AG04449 (cell line): ENCODE data around the gene PFDN4.

ENCODE experiments used
- CTCF ChIA-PET: fragments of 350-600 bp; formaldehyde crosslinking; extraction: SDS; loops from one replicate; lab custom pipeline; 2021; ENCODE audit warnings: antibody characterized with exemption; lab: Yijun Ruan, JAX
- POLR2A ChIA-PET: fragments of 400-600, 350-600 bp; formaldehyde crosslinking; extraction: SDS; loops from one replicate; lab custom pipeline; 2020; ENCODE audit warnings: antibody characterized with exemption, inconsistent platforms; lab: Yijun Ruan, JAX
- DNase-seq: peaks from one replicate; pipeline ENCODE4 v3.0.0-alpha.2; 2010; ENCODE audit warnings: low read depth, low spot score
- H3K4me3 ChIP-seq: 2 replicates; pipeline ENCODE4 v1.5.1; 2011; ENCODE audit warnings: low read depth, mild to moderate bottlenecking, control low read depth, low read length
- TF ChIP-seq, protein P1 (sequence below): IDR thresholded peaks from one replicate; pipeline ENCODE4 v1.5.1; 2011; ENCODE audit warnings: mild to moderate bottlenecking, moderate library complexity, low read length, control low read depth, inconsistent platforms; ENCODE audit not compliant: insufficient read depth; ENCODE audit errors: missing control alignments

The PFDN4 gene, protein sequence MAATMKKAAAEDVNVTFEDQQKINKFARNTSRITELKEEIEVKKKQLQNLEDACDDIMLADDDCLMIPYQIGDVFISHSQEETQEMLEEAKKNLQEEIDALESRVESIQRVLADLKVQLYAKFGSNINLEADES

DNA sequence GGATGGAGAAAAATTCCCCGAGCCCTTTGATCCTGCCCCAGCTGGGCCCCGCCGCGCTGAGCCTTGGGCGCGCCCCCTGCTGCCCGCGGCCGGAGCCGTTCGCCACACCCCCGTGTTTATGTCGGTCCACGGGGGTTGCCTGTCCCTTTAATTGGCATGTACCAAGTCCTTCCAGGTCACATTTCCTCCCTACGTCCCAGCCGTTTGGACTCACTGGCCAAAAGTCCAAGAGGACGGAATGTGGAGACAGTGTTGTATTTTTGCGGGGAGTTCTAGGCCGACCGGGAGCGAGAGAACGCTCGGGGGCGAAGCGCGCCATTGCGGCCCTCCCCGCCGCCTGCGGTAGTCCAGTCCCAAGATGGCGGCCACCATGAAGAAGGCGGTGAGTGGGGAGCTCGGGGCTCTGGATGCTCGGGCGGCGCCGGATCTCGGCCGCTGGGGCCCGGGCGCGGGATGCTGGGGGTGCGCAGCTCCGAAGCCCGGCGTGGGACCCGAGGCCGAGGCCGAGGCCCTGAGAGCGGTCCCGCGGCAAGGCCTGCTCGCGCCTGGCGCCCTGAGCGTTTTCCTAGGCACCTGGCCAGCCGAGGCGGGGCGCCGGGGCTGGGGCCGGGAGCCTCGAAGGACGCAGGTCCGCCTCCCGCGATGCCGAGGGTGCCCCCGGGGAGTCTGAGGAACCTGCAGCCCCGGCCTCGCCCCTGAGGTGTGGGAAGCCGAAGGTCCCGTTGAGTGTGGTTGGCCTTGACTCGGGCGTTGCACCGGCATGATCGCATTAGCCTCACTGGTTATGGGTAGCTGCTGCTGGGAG lies at the start of gene PFDN4:
TSS of gene PFDN4 (plus strand) at position 345 of the 805 bp plus-strand sequence. CDS start at position 359, 14 bp downstream.
- POLR2A ChIA-PET = no interaction called here

DNA sequence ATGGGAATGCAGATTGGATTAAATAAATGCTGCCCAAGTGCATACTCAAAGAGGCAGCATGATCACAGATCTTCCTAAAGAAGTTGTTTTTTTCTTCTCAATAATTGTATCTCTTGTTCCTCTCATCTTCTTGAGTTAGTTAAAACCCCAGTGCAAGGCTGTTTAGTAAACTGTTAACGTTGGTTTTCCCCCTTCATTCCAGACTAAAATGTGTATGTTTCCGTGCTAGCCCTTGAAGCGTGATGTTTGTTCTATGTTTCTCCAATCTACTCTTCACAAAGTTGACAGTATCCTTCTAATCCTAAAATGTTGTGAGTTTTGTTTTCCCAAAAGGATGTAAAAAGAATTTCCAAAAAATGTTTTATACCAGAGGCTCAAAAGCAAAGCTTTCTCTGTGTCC lies 49.7 kb upstream of the PFDN4 start:
- CTCF ChIA-PET = interaction anchor here (1.4 kb wide), 1 partner anchor 17 kb away, joined by 3 read pairs; no protein-coding TSS in a partner anchor
- H3K4me3 ChIP-seq = no peak overlapping the region
- POLR2A ChIA-PET = no interaction called here
- DNase-seq = no peak
- TF ChIP-seq, protein P1, sequence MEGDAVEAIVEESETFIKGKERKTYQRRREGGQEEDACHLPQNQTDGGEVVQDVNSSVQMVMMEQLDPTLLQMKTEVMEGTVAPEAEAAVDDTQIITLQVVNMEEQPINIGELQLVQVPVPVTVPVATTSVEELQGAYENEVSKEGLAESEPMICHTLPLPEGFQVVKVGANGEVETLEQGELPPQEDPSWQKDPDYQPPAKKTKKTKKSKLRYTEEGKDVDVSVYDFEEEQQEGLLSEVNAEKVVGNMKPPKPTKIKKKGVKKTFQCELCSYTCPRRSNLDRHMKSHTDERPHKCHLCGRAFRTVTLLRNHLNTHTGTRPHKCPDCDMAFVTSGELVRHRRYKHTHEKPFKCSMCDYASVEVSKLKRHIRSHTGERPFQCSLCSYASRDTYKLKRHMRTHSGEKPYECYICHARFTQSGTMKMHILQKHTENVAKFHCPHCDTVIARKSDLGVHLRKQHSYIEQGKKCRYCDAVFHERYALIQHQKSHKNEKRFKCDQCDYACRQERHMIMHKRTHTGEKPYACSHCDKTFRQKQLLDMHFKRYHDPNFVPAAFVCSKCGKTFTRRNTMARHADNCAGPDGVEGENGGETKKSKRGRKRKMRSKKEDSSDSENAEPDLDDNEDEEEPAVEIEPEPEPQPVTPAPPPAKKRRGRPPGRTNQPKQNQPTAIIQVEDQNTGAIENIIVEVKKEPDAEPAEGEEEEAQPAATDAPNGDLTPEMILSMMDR = no peak

More for the DNA sequence above, at the start of gene PFDN4:
- CTCF ChIA-PET = interaction anchor here (0.6 to 19.1 kb wide), 34 partner anchors 8 to 444 kb away, joined by 3 to 1179 read pairs (median 4); no protein-coding TSS in a partner anchor
- peak; percentile 10 for DNase-seq
- H3K4me3 ChIP-seq = peak within 1 kb of the TSS; percentile 98
- TF ChIP-seq, protein P1 = peak; percentile 89

DNA sequence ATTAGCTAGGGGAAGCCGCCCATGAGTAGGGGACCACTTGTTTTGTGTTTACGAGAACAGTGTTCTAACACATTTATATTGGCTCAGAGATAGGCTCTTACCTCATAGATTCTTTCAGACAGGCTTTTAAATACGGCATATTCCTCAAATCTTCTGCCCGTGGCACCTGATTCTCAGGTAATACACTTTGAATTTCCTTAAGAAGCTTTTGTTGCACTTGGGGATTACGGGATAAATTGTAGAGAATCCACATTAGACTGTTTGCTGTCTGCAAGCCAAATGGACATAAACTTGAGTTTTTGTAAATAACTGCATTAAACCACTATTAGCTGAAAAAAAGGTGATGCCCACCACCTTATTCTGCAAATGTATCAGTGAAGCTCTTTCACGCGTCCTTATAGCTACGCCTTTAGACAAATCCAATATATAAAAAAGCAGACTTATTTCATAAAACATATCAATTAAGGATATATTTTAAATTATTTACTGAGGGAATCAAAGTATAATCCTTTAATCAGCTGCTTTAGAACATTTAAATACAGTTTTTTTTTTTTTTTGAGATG lies 49.0 kb upstream of the PFDN4 start:
- CTCF ChIA-PET = interaction anchor here (0.6 to 1.4 kb wide), 2 partner anchors 17 to 1096 kb away, joined by 3 to 4 read pairs; no protein-coding TSS in a partner anchor

DNA sequence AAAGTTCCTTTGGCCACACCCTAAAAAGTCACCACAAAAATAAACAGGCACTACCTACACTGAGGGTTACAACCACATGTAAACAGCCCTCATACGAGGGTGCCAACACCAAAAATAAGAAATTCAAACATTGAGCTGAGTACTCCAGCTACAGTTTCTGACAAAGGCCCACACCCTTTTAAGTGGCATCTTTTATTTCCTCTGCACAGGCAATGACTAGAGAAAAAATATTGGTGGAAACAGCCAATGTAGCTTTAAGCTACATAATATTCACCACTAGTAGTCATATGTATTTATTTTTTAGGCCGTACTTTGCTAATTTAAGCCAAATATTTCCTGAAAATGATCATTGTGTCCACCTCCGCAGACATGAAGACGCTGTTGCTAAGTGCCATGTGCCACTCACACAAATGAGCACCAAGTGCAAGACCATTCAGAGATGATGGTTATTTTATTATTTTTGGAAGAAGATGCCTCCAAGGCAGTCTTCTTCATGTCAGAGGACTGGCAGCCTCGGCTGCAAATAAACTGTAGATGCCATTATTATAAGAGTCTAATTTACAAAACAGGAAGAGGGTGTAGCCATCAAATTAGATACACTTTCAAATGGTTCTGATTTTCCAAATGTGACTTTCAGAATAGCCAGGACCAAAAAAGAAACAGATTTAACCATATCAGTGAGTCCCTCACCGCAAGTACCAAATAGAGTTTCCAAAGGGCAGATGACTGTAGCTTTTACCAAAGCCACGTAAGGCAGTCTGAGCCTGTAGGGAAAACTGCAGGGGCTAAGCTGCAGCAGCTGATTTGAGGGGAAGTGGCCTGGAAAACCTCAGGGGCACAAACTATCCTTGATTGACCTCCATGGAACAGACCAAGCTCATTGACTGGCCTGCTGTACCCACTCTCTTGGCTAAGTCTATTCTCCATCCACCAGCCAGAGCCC lies 47.6 kb upstream of the PFDN4 start:
- no peak for DNase-seq
- ChIA-PET CTCF (interaction anchor here (1.0 to 1.1 kb wide), 2 partner anchors 39 to 57 kb away, joined by 3 read pairs; no protein-coding TSS in a partner anchor), POLR2A (no interaction called here)
- no peak overlapping the region for H3K4me3 ChIP-seq
- TF ChIP-seq, protein P1 = no peak

More for the DNA sequence above, 49.0 kb upstream of the PFDN4 start:
- POLR2A ChIA-PET = no interaction called here
- DNase-seq = no peak
- TF ChIP-seq, protein P1 = no peak
- no peak overlapping the region for H3K4me3 ChIP-seq

DNA sequence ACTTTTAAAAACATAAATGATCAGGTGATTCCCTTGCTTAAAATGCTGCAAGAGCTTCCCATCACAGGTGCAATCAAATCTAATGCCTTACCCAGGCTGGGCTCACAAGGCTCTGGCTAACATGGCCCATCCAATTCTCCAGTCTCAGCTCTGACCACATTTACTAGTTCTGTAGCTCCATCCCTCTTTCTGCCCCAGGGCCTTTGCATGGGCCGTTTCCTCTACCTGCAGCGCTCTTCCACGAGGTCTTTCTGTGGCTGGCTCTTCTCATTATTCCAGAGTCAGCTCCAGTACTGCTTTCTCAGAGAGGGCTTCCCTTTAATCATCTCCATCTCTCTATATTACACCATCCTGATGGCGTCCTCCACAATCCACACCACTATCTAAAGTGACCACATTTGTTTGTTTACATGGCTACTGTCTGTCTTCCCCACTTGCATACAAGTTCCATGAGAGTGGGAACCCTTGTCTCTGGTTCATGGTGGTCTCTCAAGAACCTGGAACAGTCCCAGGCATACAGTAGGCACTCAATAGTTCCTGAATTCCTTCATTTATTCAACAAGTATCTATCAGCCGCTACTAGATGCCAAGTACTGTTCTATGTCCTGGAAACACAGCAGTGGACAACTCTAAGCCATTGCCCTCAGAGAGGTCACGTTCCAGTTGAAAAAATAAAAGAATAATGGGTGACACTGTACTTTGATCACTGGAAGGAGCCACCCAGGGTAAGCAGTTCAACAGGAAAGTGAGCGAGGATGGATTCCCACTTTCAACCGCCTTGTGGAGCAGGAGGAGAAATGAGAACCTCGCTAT lies 46.7 kb upstream of the PFDN4 start:
- no peak for DNase-seq
- no peak overlapping the region for H3K4me3 ChIP-seq
- TF ChIP-seq, protein P1 = no peak
- ChIA-PET POLR2A (no interaction called here), CTCF (interaction anchor here (1.0 to 1.1 kb wide), 2 partner anchors 38 to 58 kb away, joined by 3 read pairs; no protein-coding TSS in a partner anchor)
